Aorta (tissue), 5 donors: ENCODE data around the gene FGFBP2. TPM values are rescaled to one million over a fixed set of nuclear protein-coding genes. Genes with fewer than 3 reads are reported as not detected.

Experiments
- ATAC-seq: fragments of 200-7000 bp; cut with Tn5 transposase; one replicate; pipeline ENCODE4 v1.9.1; 2022; ENCODE audit warnings: moderate library complexity; ENCODE audit not compliant: low FRiP score
- DNase-seq, 2 donors: peaks; one replicate each; pipeline ENCODE4 v3.0.0-alpha.2; 2020
- H3K27ac ChIP-seq, 2 donors: one replicate each; pipeline ENCODE4 v1.5.1; 2013; ENCODE audit warnings: low read length in 2 of 2, mild to moderate bottlenecking in 2 of 2, moderate library complexity in 2 of 2, control low read depth in 1 of 2, inconsistent platforms in 1 of 2, low read depth in 1 of 2
- H3K27me3 ChIP-seq, 2 donors: one replicate each; pipeline ENCODE4 v1.6.1; 2013; ENCODE audit warnings: control low read depth in 1 of 2, low read length in 1 of 2, mild to moderate bottlenecking in 1 of 2, moderate library complexity in 1 of 2; ENCODE audit not compliant: insufficient read depth in 2 of 2, control insufficient read depth in 1 of 2
- H3K36me3 ChIP-seq, 2 donors: one replicate each; pipeline ENCODE4 v1.6.1; 2013; ENCODE audit warnings: control low read depth in 1 of 2, low read length in 1 of 2, mild to moderate bottlenecking in 1 of 2; ENCODE audit not compliant: insufficient read depth in 2 of 2, control insufficient read depth in 1 of 2
- H3K4me1 ChIP-seq, 2 donors: one replicate each; pipeline ENCODE4 v1.6.1; 2013; ENCODE audit warnings: low read length in 2 of 2, control low read depth in 1 of 2, mild to moderate bottlenecking in 1 of 2, moderate library complexity in 1 of 2; ENCODE audit not compliant: insufficient read depth in 2 of 2, control insufficient read depth in 1 of 2
- H3K4me3 ChIP-seq, 2 donors: one replicate each; pipeline ENCODE4 v1.5.1; 2013; ENCODE audit warnings: low read length in 2 of 2, control low read depth in 1 of 2, mild to moderate bottlenecking in 1 of 2
- H3K9me3 ChIP-seq: one replicate; pipeline ENCODE4 v1.6.1; 2013; ENCODE audit warnings: mild to moderate bottlenecking, low read length; ENCODE audit not compliant: control insufficient read depth
- WGBS, 2 donors: extraction: QIAGEN DNeasy Blood & Tissue Kit; methylation state at CpG; one replicate each; pipeline ENCODE4 v1.1.7; 2013; 5-methylcytosine and 5-hydroxymethylcytosine counted together
- intact Hi-C, 2 donors: fragments of 100-400 bp; cut with DNase I; formaldehyde crosslinking; loops; one replicate each; pipeline versions ENCODE4 v1.14.2 to v1.15.0; 2022
- polyA plus RNA-seq, 2 donors: library from polyadenylated mRNA; stranded (reverse); fragments of 200-250 nt; gene quantifications; one replicate each; pipeline ENCODE4 v1.2.3, GENCODE V29; 2013
- total RNA-seq, 2 donors: library from RNA; stranded (reverse); fragmentation: NEBNext Ultra II Directional; extraction: Animal tissue kit (Norgen Biotek cat#: 25700); gene quantifications; one replicate each; pipeline ENCODE4 v1.2.1, GENCODE V29; 2021
- donor health status: healthy with polysubstance abuse.
- donor health status: Bipolar disorder and iron deficiency.
- donor health status: DM: no; HTN: no; CAD: no.
- donor health status: DM: no; HTN: no; CAD: no.
- donor health status: DM: yes; HTN: yes; CAD: no.

The FGFBP2 gene
- total and polyA plus RNA-seq, 4 donors = 0.84 to 1.6 TPM; not detected in 2

DNA sequence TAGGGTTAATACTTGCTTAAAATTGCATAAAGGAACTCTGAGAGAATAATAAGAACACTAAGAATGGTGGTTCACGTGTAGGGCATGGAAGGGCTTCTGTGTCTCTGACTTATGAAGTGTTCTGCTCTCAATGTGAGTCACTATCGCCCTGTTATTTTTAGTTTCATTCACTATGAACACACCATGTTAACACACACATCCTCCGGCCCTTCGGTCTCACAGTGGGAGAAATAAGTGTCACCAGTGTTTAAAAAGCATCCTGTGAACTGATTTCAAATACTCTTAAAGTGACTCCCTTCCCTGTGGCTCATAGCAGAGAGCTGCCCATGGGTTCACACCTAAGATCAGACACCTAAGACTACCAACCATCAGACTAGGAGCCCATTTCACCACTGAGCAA, 33.8 kb upstream of the FGFBP2 start:
- no peaks in the 10 kb centered on the region for H3K9me3 ChIP-seq
- H3K4me3 ChIP-seq = no peak overlapping the region
- peaks cover 0 to 1% of the 10 kb centered on the region in 2 donors for H3K36me3 ChIP-seq
- intact Hi-C loops = loop anchor here in 1 of 2 donors (10.0 kb wide), 1 partner anchor 262 kb away; no protein-coding TSS in a partner anchor
- no peaks in the 10 kb centered on the region for H3K4me1 ChIP-seq
- DNase-seq (no peak), ATAC-seq (no peak)
- no peaks in the 10 kb centered on the region for H3K27me3 ChIP-seq
- 46 to 74% methylated on average over 4 of the region's 4 CpGs for WGBS, 2 donors
- no peak overlapping the region for H3K27ac ChIP-seq

- WGBS, 2 donors = 93 to 99% methylated on average over 3 of the region's 3 CpGs
- ATAC-seq = no peak
Observed at GRCh38 chr4:15995826-15996225, 32.9 kb upstream of the FGFBP2 start.

GRCh38 chr4:15992167-15992485, 29.2 kb upstream of the FGFBP2 start:
- Histone ChIP-seq H3K4me3 (no peak overlapping the region), H3K27me3 (no peaks in the 10 kb centered on the region), H3K36me3 (peaks cover 1 to 8% of the 10 kb centered on the region in 2 donors), H3K27ac (no peak overlapping the region), H3K4me1 (no peaks in the 10 kb centered on the region), H3K9me3 (no peaks in the 10 kb centered on the region)
- 68 to 69% methylated on average over 2 of the region's 2 CpGs for WGBS, 2 donors
- ATAC-seq (no peak), DNase-seq (no peak)
- intact Hi-C loops = loop anchor here in 1 of 2 donors (10.0 kb wide), 1 partner anchor 257 kb away; no protein-coding TSS in a partner anchor

More at GRCh38 chr4:15995826-15996225, 32.9 kb upstream of the FGFBP2 start:
- Histone ChIP-seq H3K27ac (no peak overlapping the region), H3K4me1 (no peaks in the 10 kb centered on the region), H3K4me3 (no peak overlapping the region), H3K9me3 (no peaks in the 10 kb centered on the region), H3K27me3 (no peaks in the 10 kb centered on the region), H3K36me3 (peaks cover 0 to 1% of the 10 kb centered on the region in 2 donors)
- intact Hi-C loops = loop anchor here in 1 of 2 donors (10.0 kb wide), 1 partner anchor 261 kb away; no protein-coding TSS in a partner anchor
- DNase-seq = no peak

DNA sequence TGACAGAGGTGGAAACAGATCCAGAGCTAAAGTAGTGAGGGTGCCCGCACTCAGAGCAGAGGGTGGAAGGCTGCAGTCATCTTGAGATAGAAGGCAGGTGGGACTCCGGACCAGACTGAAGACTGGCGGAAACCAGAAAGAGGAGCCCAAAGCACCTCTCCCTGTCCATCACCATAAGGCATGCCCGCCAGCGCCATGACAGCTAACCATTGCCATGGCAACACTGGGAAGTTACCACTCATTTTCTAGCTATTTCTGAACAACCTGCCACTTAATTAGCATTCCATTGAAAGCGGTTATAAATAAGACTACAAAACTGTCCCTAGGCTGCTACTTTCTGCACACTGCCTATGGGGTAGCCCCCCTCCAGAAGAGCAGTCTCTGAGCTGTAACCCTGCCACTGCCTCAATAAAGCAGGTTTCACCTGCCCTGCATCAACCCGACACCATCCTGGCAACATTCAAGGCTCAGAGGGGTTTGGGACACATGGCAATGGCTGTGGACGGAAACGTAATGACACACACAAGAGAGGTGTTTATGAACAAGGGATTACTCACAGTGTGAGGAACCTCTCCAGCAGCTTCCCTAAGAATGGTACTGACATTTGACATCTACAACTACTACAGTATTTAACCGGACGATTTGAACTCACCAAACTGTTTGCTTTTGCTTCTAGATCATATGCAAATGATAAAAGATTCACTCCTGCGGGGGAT, 27.8 kb upstream of the FGFBP2 start:
- Histone ChIP-seq H3K4me1 (no peaks in the 10 kb centered on the region), H3K9me3 (no peaks in the 10 kb centered on the region), H3K27ac (no peak overlapping the region), H3K27me3 (no peaks in the 10 kb centered on the region), H3K36me3 (peaks cover 1 to 8% of the 10 kb centered on the region in 2 donors), H3K4me3 (no peak overlapping the region)
- no peak for DNase-seq
- no peak for ATAC-seq
- intact Hi-C loops = loop anchor here in 1 of 2 donors (10.0 kb wide), 1 partner anchor 256 kb away; no protein-coding TSS in a partner anchor
- WGBS, 2 donors = 83 to 85% methylated on average over 12 of the region's 12 CpGs

DNA sequence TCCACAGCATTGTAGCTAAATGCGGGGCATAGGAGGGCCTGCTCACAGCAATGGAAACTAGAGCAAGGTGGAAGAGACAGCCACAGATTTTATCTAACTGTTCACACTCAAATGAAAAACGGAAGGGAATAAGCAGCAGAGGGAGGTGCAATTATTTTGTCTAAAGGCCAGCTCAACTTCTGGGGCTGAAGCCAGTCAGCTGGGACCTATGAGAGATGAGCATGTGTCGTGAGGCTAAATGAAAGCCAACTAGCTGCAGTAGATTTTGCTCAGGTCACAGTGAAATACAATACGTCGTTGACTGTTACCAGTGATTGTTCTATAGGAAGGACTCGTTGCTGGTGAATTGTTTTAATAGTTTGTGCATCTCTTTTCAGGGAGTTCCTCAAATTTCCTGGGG, 26.4 kb upstream of the FGFBP2 start:
- intact Hi-C loops = no loop called here
- Histone ChIP-seq H3K4me3 (no peak overlapping the region), H3K9me3 (no peaks in the 10 kb centered on the region), H3K36me3 (peaks cover 1 to 8% of the 10 kb centered on the region in 2 donors), H3K27ac (no peak overlapping the region), H3K4me1 (no peaks in the 10 kb centered on the region), H3K27me3 (no peaks in the 10 kb centered on the region)
- DNase-seq = no peak
- 72 to 77% methylated on average over 6 of the region's 6 CpGs for WGBS, 2 donors
- no peak for ATAC-seq

DNA sequence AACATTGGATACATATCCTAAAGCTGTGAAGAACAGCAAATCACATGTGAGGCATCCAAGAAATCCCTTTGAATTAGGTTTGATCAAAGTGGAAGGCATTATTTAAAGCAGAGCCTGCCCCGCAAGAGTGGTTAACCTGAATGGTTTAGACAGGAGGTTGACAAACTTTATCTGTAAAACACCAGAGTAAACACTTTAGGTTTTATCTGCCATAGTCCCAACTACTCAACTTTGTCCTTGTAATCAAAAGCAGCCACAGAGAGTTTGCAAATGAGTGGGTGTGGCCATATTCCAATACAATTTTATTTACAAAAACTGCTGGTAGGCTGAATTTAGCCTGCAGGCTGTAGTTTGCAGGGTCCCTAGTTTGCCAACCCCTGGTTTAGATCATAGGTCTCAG, 25.2 kb upstream of the FGFBP2 start:
- Histone ChIP-seq H3K4me1 (no peaks in the 10 kb centered on the region), H3K27me3 (peaks cover 0 to 1% of the 10 kb centered on the region in 2 donors), H3K36me3 (peaks cover 1 to 8% of the 10 kb centered on the region in 2 donors), H3K9me3 (no peaks in the 10 kb centered on the region), H3K27ac (no peak overlapping the region), H3K4me3 (no peak overlapping the region)
- 95 to 98% methylated on average over 1 of the region's 1 CpG for WGBS, 2 donors
- DNase-seq = no peak
- no peak for ATAC-seq
- intact Hi-C loops = no loop called here

GRCh38 chr4:15986907-15987306, 23.9 kb upstream of the FGFBP2 start:
- no peak for DNase-seq
- ATAC-seq = no peak
- WGBS, 2 donors = 70% methylated on average over 5 of the region's 5 CpGs
- intact Hi-C loops = no loop called here
- Histone ChIP-seq H3K36me3 (peaks cover 0 to 8% of the 10 kb centered on the region in 2 donors), H3K27me3 (peaks cover 0 to 1% of the 10 kb centered on the region in 2 donors), H3K4me1 (no peaks in the 10 kb centered on the region), H3K27ac (no peak overlapping the region), H3K4me3 (no peak overlapping the region), H3K9me3 (no peaks in the 10 kb centered on the region)

DNA sequence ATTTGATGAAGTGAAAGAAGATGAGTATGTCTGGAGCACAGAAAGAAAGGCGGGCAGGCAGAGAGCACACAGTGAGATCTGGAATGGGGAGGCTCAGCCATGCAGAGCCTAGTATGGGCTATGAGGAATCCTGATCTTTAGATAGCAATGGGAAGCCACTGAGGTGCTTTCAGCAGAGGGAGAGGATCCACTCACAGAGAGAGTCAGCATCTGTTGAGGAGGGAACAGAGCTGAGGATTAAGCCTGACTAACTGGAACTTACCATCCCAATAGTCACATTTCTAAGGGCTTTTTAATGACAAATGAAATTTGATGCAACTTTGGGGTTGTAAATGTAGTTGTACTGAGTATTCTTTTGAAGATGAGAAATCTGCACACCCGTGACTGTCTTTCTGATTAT, 20.6 kb upstream of the FGFBP2 start:
- no peaks in the 10 kb centered on the region for H3K36me3 ChIP-seq
- no peak for ATAC-seq
- no peak overlapping the region for H3K4me3 ChIP-seq
- no peak overlapping the region for H3K27ac ChIP-seq
- intact Hi-C loops = no loop called here
- WGBS, 2 donors = 89 to 93% methylated on average over 2 of the region's 2 CpGs
- H3K4me1 ChIP-seq = no peaks in the 10 kb centered on the region
- no peaks in the 10 kb centered on the region for H3K9me3 ChIP-seq
- DNase-seq = no peak
- peaks cover 0 to 1% of the 10 kb centered on the region in 2 donors for H3K27me3 ChIP-seq

GRCh38 chr4:15982842-15983524, 20.0 kb upstream of the FGFBP2 start:
- WGBS, 2 donors = 83 to 85% methylated on average over 8 of the region's 8 CpGs
- no peaks in the 10 kb centered on the region for H3K4me1 ChIP-seq
- ATAC-seq (no peak), DNase-seq (no peak)
- no peak overlapping the region for H3K27ac ChIP-seq
- H3K27me3 ChIP-seq = peaks cover 0 to 1% of the 10 kb centered on the region in 2 donors
- no peaks in the 10 kb centered on the region for H3K9me3 ChIP-seq
- no peak overlapping the region for H3K4me3 ChIP-seq
- intact Hi-C loops = no loop called here
- H3K36me3 ChIP-seq = no peaks in the 10 kb centered on the region
